HG03039 (cell line): ENCODE results near the gene RHBDD2.
"Not testable (repeated sequence)": the region's sequence is repeated elsewhere in the genome, so short reads cannot be mapped to it uniquely, and the experiment has no call there.

Experiments used
- ATAC-seq: cut with Tn5 transposase; IDR thresholded peaks from one replicate; pipeline ENCODE4 v1.9.1; 2021; ENCODE audit warnings: mild to moderate bottlenecking, moderate library complexity; ENCODE audit not compliant: unreplicated experiment

RHBDD2 gene

DNA sequence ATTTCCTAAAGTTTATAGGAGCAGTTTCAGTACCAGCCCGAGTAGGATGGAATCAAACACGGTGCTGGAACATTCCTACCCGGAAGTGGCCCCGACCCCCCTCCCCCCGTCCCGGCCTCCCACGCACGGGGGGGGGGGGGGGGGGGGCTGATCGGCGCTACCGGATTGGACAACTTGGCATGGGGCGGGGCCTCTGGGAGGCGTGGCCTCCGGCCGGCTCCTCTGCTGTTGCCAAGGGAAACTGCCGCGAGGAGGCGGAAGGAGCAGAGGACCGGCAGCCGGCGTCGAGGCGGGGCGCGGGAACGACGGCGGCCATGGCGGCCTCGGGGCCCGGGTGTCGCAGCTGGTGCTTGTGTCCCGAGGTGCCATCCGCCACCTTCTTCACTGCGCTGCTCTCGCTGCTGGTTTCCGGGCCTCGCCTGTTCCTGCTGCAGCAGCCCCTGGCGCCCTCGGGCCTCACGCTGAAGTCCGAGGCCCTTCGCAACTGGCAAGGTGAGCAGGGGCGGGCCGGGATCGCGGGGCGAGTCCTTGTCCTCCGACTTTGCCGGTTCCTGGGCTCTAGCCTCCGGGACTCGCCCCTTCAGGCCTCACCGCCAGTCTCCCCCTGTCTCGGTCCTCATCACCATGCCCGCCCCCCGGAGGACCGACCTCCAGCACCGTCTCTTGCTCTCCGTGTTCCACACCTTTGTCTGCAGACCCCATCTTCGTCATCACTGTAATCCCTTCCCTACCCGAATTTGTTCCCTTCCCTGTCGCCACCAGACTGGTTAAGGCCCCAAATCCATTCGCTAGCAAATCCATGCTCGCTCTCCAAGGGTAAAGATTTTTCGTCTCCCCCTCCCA is at the start of gene RHBDD2:
Gene RHBDD2 (plus strand): TSS at position 266 of the 843 bp plus-strand sequence. CDS start 49 bp downstream, at position 315.
- ATAC-seq: peak; percentile 90

DNA sequence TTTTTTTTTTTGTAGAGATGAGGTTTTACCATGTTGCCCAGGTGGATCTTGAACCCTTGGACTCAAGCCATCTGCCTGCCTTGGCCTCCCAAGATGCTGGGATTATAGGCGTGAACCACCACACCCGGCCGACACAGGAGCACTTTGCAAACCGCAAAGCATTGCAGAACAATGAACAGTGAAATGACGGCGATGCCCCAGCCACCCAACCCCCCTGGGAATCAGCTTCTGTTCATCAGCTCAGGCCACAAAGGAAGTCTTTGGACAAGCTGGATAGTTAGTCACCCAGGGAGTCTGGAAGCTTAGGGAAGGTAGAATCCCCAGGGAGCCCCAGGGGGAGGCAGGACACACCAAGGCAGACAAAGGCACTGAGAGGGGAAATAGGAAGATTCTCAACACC is 49.2 kb upstream of the RHBDD2 start:
- ATAC-seq: not testable (repeated sequence)

DNA sequence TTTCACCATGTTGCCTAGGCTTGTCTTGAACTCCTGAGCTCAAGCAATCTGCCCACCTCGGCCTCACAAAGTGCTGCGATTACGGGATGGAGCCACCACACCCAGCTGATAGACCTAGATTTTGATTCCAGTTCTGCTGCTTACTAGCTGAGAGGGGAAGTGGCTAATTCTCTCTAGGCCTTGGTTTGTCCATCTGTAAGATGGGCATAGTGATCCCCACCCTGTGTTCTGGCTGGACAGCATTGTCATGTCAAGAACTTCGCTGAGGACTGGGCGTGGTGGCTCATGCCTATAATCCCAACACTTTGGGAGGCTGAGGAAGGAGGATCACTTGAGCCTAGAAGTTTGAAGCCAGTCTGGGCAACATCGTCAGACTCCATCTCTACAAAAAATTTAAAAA is 47.9 kb upstream of the RHBDD2 start:
- no peak for ATAC-seq

DNA sequence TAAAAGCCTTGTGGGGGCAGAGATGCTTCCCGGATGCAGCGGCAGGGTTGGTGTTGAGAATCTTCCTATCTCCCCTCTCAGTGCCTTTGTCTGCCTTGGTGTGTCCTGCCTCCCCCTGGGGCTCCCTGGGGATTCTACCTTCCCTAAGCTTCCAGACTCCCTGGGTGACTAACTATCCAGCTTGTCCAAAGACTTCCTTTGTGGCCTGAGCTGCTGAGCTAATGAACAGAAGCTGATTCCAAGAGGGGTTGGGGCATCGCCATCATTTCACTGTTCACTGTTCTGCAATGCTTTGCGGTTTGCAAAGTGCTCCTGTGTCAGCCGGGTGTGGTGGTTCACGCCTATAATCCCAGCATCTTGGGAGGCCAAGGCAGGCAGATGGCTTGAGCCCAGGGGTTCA is 45.2 kb upstream of the RHBDD2 start:
- not testable (repeated sequence) for ATAC-seq

DNA sequence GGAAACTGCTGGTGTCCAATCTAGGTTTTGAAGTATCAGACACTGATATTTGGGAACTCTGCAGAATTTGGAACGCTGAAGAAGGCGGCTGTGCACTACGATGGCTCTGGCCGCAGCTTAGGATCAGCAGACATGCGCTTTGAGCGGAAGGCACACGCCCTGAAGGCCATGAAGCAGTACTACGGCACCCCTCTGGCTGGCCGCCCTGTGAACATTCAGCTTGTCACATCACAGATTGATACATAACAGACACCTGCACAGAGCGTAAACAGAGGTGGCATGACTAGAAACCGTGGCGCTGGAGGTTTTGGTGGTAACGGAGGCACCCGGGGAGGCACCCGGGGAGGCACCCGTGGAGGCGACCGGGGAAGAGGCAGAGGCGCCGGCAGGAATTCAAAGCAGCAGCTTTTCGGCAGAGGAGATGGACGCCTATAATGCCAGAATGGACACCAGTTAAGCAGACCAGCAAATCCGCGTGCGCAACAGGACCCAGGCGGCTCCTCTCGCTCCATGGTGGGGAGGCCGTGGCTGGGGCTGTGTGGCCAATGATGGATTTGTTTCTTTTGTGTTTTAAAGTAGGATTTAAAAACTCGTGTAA is 43.0 kb upstream of the RHBDD2 start:
- no peak for ATAC-seq

DNA sequence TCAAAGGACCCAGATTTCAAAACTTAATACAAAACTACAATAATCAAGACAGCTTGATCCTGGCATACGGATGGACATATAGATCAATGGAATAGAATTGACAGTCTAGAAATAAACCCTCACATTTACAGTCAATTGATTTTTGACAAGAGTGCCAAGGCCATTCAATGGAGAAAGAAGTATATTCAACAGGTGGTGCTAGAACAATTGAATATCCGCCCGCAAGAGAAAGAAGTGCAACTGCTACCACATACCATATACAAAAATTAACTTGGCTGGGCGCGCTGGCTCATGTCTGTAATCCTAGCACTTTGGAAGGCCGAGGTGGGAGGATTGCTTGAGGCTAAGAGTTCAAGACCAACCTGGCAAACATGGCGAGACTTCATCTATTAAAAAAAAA is 42.0 kb upstream of the RHBDD2 start:
- no peak for ATAC-seq

DNA sequence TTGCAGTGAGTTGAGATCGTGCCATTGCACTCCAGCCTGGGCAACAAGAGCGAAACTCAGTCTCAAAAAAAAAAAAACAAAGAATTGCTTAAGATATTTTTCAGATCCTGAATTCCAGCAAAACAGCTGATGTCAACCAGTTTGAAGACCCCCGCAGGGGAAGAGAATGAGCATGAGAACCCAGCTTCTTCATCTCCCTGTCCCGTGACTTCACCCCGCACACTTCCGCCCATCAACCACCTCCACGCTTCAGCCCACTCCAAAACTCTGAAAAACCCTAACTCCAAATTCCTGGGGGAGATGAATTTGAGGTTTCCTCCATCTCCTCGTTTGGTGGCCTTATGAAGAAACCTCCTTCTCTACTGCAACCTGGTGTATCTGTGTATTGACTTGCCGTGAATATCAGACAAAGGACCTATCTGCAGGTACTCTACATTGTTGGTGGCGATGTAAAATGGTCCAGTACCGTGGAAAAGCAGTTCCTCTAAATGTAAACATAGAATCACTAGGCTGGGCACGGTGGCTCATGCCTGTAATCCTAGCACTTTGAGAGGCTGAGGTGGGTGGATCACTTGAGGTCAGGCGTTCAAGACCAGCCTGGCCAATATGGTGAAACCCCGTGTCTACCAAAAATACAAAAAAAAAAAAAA is 40.4 kb upstream of the RHBDD2 start:
- ATAC-seq: not testable (repeated sequence)

DNA sequence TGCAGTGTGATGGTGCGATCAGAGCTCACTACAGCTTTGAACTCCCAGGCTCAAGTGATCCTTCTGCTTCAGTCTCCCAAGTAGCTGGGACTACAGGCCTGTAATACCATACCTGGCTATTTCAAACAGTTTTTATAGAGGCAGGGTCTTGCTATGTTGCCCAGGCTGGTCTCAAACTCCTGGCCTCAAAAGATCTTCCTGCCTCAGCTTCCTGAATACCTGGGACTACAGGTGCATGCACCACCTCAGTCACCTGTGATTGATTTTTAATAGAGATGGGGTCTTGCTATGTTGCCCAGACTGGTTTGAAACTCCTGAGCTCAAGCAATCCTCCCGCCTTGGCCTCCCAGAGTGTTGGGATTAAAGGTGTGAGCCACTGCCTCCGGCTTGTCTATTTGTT is 38.8 kb upstream of the RHBDD2 start:
- ATAC-seq: no peak

DNA sequence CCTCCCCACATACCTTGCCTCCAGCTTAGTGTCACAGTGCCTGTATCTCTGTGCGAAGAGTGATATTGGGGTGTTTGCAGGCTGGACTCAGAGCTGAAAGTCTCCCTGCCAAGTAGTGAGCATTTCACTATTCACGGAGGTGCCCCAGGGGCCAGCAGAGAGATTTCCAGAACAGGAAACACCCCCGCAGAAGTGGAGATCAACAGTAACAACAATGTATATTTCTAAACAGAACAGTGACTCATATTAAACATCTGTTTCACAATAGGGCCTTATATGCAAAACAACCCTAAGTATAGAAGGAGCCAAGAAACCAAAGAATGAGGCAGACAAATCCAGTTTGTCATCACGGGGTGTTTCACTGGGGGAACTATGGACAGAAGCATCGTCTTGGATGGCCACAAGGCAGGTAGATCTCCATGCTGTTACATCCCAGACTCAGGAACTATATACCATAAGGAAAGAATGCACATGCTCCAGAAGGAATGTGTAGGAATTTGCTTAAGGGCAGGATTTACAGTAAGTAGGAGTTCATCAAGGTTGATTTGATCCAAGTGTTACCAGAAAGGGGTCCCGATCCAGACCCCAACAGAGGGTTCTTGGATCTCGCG is 35.9 kb upstream of the RHBDD2 start:
- peak; percentile 71 for ATAC-seq

DNA sequence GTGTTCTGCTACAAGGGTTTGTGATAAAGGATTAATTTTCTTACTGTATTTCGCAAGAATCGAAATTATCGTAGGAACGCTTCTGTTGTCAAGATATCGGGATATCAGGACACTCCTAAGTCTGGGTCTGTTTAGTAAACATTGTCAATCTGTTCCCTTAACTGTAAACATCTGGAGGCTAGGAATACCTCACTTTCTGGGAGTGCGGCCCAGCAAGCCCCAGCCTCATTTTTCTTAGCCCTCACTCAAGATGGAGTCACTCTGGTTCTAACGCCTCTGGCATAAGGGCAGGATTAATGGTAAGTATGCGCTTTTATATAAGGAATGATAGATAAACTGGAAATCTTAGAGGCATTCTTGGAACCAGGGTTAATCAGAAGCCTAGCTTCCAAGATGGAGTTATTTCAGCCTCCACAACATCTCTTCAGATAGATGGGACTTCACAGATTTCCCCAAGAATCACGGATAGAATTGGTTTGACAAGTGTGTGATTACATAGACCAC is 35.2 kb upstream of the RHBDD2 start:
- no peak for ATAC-seq

DNA sequence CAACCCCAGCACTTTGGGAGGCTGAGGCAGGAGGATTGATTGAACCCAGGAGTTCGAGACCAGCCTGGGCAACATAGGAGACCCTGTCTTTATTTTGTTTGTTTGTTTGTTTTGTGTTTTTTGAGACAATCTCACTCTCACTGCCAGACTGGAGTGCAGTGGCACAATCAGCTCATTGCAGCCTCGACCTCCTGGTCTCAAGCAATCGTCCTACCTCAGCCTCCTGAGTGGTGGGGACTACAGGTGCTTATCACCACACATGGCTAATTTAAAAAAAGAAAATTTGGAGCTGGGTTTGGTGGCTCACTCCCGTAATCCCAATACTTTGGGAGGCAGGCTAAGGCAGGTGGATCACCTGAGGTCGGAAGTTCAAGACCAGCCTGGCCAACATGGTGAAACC is 34.7 kb upstream of the RHBDD2 start:
- no peak for ATAC-seq

DNA sequence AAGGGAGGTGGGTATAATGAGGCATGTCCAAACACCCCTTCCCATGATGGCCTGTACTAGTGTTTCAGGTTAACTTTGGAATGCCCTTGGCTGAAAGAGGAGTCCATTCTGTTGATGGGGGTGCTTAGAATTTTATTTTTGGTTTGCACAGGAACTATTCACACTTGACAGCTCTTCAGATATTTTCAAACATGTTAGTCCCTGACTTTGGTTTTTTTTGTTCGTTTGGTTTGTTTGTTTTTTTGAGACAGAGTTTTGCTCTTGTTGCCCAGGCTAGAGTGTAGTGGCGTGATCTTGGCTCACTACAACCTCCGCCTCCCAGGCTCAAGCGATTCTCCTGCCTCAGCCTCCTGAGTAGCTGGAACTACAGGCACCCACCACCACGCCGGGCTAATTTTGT is 33.7 kb upstream of the RHBDD2 start:
- not testable (repeated sequence) for ATAC-seq

DNA sequence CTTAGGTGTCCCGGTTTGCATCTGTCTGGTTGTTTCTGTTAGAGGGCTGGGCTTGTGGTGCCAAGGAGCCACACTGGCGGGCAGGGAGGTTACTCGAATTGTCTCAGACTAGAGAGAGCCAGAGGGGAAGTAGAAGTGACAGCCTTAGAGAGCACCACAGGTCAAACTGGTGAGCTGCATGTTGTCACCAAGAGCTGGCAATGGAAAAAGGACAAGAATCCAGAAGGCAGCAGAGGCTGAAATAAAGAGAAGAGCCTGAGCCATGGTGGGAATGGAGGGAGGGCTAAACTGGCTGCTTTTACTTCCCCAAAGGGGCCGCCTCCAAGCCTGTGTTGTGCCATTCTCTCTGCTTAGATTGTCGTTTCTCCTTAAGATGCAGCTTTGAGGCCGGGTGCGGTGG is 31.1 kb upstream of the RHBDD2 start:
- no peak for ATAC-seq

DNA sequence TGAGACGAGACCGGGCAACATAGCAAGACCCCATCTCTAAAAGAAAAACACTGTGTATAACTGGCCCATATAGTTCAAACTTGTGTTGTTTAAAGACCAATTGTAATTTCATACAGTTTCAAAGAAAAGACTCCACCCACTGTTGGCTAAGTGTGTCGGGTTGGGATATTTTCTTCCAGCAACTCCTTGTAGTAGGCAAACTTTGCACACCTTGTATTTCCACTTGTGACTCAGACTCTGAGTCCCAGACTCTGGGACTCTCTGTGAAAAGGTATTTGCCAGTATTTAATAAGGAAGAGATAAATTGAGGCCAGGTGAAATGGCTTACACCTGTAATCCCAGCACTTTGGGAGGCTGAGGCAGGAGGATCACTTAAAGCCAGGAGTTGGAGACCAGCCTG is 29.3 kb upstream of the RHBDD2 start:
- ATAC-seq: no peak

DNA sequence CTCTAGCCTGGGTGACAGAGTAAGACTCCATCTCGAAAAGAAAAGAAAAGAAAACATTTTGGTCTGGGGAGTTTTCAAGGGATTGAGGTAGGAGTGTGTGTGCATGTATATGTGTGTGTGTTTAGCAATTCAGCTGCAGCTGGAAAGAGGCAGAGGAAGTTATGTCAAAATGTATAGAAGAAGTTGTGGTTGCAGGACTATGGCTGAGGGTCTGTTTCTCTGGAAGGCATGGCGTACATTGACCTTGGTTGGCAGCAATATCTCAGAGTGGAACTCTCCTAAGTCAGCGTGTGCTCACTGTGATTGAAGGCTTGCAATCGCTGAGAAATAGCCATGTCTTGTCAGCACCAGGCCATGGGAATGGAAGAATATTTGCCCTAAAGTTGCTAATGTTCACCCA is 28.6 kb upstream of the RHBDD2 start:
- ATAC-seq: no peak

DNA sequence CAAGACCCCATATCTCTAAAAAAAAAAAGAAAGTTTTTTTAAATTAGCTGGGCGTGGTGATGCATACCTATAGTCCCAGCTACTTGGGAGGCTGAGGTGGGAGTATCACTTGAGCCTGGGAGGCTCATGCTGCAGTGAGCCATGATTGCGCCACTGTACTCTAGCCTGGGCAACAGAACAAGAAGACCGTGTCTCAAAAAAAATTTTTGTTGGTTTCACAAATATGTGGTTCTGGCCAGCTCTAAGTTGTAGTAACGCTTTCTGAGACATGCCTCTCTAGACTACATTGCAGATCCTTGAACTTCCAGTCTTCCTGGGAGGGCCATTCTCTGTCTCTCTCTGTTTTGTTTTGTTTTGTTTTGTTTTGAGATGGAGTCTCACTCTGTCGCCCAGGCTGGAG is 24.6 kb upstream of the RHBDD2 start:
- ATAC-seq: no peak

DNA sequence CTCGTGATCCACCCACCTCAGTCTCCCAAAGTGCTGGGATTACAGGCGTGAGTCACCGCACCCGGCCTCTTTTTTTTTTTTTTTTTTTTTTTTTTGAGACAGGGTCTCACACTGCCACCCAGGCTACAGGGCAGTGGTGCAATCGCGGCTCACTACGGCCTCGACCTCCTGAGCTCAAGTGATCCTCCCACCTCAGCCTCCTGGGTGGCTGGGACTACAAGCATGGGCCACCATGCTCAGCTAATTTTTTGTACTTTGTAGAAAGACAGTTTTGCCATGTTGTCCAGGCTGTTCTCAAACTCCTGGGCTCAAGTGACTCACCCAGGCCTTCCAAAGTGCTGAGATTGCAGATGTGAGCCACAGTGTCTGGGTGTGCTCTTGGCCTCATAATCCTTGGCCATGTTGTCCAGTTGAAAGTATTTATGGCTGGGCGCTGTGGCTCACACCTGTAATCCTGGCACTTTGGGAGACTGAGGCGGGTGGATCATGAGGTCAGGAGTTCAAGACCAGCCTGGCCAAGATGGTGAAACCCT is 24.0 kb upstream of the RHBDD2 start:
- ATAC-seq: not testable (repeated sequence)

DNA sequence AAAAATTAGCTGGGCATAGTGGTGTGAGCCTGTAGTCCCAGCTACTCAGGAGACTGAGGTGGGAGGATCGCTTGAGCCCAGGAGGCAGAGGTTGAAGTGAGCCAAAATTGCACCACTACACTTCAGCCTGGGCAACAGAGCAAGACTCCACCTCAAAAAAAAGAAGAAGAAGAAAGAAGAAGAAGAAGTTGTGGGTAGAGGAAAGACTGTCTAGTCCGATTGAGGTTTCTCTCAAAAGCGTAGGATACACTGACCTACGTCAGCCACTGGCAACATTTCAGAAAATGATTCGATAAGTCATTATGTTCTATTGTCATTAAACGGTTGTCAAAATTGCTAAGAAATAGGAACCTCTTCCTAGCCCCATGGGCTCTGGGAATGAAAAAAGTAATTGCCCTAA is 22.3 kb upstream of the RHBDD2 start:
- no peak for ATAC-seq

DNA sequence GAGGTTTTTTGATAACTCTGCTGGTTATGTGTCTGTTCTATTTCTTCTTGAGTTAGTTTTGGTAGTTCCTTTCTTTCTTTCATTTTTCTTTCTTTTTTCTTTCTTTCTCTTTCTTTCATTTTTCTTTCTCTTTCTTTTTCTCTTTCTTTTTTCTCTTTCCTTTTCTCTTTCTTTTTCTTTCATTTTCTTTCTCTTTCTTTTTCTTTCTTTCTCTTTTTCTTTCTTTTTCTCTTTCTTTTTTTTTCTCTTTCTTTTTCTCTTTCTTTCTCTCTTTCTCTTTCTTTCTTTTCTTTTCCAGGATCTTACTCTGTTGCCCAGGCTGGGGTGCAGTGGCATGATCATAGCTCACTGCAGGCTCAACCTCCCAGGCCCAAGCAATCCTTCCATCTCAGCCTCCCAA is 20.4 kb upstream of the RHBDD2 start:
- ATAC-seq: no peak

DNA sequence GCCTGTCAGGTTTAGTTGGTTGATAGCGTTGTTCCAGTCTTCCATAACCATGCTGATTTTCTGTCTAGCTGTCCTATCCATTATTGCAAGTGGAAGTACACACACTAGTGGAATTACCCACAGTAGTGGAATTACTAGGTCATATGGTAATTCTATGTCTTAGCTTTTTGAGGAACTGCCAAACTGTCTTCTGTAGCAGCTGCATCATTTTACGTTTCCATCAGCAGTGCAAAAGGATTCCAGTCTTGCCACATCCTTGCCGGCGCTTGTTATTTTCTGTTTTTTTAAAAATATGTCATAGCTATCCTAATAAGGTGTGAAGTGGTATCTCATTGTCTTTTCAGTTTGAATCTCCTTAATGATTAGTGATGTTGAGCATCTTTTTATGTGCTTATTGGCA is 17.2 kb upstream of the RHBDD2 start:
- ATAC-seq: no peak

DNA sequence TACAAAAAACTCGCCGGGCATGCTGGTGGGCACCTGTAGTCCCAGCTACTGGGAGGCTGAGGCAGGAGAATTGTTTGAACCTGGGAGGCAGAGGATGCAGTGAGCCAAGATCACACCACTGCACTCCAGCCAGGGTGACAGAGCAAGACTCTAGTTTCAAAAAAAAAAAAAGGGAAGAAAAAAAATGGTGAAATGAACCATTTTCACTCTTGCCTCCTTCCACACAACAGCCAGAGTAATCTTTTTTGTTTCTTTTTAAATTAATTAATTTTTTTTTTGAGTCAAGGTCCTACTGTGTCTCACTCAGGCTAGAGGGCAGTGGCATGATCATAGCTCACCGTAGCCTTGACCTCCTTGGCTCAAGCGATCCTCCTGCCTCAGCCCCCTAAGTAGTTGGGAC is 14.6 kb upstream of the RHBDD2 start:
- not testable (repeated sequence) for ATAC-seq
